Ovary (tissue), 3 donors: ENCODE data around the gene MIOX.

Source experiments
- EP300 ChIP-seq: sonication (generic); formaldehyde crosslinking; IDR thresholded peaks from one replicate; pipeline ENCODE4 v1.6.1; 2017; ENCODE audit warnings: antibody characterized with exemption
- POLR2A ChIP-seq: fragments of 450-650 bp; IDR thresholded peaks from one replicate; pipeline ENCODE4 v1.6.1; 2017; ENCODE audit warnings: antibody characterized with exemption, mild to moderate bottlenecking, moderate library complexity
- TF ChIP-seq, protein P1 (sequence below), 3 donors: fragments of 450-650 bp in 2 of 3; fragments of 200-600 bp in 1 of 3; IDR thresholded peaks; one replicate each; pipeline versions ENCODE4 v1.5.1 to v1.8.0; 2016 to 2022; ENCODE audit warnings: antibody characterized with exemption in 3 of 3, mild to moderate bottlenecking in 1 of 3
- donor health status: DM: no; HTN: no; CAD: no.

DNA sequence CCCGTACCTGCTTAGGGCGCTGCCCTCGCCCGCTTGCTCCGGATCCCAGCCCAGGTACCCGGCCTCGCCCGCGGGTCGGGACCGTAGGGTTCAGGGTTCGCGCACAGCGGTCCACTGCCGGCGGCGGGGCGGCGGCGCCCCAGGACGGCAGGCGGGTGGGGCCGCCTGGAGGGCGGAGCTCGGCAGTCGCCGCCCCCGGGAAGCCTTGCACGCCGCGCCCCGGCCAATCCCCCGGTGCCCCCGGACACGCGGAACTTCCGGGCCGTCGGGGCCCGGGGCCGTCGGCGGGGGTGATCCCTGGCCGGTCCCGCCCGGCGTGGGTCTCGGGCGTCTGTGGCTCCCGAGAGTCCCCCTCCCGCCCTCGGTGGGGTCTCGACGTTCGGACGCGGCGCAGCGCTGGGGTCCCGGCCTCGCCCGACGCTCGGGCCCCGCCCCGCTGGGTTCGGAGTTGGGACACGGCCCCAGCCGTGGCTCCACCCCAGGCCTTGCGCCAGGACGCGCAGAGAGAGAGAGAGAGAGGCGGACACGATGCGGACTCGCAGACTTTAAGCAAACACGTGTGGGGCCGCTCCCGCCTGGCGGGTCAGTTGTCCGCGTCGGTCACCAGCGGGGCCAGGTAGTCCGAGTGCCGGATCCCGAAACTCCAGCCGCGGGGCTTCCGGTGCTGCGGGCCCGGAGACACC is 43.4 kb downstream of the MIOX start, which contains the start of gene TYMP:
- TF ChIP-seq, protein P1, sequence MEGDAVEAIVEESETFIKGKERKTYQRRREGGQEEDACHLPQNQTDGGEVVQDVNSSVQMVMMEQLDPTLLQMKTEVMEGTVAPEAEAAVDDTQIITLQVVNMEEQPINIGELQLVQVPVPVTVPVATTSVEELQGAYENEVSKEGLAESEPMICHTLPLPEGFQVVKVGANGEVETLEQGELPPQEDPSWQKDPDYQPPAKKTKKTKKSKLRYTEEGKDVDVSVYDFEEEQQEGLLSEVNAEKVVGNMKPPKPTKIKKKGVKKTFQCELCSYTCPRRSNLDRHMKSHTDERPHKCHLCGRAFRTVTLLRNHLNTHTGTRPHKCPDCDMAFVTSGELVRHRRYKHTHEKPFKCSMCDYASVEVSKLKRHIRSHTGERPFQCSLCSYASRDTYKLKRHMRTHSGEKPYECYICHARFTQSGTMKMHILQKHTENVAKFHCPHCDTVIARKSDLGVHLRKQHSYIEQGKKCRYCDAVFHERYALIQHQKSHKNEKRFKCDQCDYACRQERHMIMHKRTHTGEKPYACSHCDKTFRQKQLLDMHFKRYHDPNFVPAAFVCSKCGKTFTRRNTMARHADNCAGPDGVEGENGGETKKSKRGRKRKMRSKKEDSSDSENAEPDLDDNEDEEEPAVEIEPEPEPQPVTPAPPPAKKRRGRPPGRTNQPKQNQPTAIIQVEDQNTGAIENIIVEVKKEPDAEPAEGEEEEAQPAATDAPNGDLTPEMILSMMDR (IDR thresholded peaks at IDR 0.05) = no peak
- TF ChIP-seq POLR2A = no peak
- no peak for TF ChIP-seq EP300
